HK-2 (cell line): Measurements from ENCODE around the gene FKBP6.
"Not testable (repeated sequence)": the region's sequence is repeated elsewhere in the genome, so short reads cannot be mapped to it uniquely, and the experiment has no call there.

Experiments used
- DNase-seq: peaks from one replicate; pipeline ENCODE4 v3.0.0-alpha.2; 2018; ENCODE audit not compliant: unreplicated experiment

The FKBP6 gene, protein sequence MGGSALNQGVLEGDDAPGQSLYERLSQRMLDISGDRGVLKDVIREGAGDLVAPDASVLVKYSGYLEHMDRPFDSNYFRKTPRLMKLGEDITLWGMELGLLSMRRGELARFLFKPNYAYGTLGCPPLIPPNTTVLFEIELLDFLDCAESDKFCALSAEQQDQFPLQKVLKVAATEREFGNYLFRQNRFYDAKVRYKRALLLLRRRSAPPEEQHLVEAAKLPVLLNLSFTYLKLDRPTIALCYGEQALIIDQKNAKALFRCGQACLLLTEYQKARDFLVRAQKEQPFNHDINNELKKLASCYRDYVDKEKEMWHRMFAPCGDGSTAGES

DNA sequence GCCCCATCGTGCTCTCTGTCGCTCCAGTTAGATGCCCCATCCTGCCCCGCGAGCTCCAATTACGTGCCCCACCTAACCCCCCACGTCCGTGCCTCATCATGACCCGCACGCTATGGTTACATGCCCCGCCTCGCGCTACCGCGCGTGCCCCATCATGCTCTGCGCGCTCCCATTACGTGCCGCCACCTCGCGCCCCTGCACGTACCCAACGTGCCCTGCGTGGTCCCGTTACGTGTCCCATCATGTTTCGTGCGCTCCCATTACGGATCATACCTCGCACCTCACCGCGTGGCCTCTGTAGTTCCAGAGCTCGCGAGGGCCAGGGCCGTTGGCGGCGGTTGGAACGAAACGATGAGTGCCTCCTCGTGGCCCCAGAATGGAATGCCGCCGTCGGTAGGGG is at the start of gene FKBP6, which contains the start of gene TRIM50:
Gene FKBP6 (plus strand): TSS at position 240 of the 400 bp plus-strand sequence. CDS start 268 bp downstream, outside the sequence.
Gene TRIM50 (minus strand): TSS at position 161 of the 400 bp plus-strand sequence. CDS start 3,295 bp downstream, outside the sequence.
- DNase-seq = not testable (repeated sequence)

DNA sequence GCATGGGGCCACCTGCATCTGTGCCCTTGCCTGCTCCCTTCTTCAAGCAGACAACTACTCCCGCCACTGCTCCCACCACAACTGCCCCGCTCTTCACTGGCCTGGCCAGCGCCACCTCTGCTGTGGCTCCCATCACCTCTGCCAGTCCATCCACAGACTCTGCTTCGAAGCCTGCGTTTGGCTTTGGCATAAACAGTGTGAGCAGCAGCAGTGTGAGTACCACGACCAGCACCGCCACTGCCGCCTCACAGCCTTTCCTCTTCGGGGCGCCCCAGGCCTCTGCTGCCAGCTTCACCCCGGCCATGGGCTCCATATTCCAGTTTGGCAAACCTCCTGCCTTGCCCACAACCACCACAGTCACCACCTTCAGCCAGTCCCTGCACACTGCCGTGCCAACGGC is 30.7 kb upstream of the FKBP6 start:
- not testable (repeated sequence) for DNase-seq

DNA sequence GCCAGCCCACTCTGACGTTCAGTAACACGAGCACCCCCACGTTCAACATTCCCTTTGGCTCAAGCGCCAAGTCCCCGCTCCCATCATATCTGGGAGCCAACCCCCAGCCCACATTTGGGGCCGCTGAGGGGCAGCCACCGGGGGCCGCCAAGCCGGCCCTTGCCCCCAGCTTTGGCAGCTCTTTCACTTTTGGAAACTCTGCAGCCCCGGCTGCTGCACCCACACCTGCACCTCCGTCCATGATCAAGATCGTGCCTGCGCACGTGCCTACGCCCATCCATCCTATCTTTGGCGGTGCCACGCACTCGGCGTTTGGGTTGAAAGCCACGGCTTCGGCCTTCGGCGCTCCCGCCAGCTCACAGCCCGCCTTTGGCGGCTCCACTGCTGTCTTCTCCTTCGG is 30.3 kb upstream of the FKBP6 start:
- not testable (repeated sequence) for DNase-seq

DNA sequence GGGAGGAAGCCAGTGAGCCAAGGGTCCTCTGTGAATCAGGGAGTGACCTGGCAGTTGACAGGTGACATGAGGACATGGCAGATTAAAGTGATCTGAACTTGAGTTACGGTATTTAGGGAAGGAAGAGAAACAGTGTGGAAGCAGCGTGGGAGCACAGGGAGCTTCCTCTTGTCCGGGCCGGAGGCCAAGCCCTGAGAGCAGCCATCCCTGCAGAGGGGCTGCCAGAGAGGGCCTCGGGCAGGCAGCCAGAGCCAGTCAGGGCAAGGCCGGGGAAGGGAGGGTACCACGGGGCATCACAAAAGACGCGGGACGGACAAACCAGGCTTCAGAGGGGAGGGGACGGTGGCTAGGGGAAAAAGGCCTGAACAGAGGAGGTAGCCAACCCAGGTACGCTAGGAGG is 28.1 kb upstream of the FKBP6 start:
- not testable (repeated sequence) for DNase-seq

DNA sequence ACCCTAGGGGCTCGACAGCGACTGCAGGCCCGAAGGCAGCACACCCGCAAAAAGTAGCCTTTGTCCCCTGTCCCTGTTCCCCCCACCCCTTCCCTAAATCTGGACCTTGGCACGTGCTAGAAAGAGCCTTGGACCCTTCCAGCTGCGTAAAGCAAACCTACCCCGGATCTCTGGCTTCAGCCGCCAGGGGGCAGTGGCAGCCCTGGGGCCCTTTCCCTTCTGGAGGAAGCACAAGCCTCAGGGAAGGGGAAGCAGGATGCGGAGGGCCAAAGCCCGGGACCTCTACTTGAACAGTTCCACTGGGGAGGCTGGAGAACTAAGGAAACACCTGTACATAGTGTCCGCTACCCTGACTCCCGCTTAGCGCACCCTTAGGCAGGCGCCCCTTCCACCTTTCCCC is 26.9 kb upstream of the FKBP6 start:
- DNase-seq = not testable (repeated sequence)

DNA sequence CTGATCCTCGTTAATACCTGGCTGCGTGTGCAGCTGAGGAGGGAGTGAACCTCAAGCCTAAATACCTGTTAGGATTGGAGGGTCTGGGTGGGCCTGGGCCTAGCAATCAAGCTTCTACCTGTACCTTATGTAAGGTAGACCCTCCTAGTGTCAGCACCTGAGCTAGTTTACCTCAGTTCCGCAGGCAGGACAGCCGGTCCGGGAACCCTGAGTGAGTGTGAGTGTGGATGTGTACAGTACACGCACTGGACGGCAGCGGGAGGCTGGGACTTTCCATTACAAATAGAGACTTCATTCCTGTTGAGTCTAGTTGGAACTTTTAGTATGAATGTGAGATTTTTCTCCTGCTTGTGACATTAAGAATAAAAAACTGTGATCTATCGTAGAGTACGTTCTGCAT is 25.1 kb upstream of the FKBP6 start:
- not testable (repeated sequence) for DNase-seq

DNA sequence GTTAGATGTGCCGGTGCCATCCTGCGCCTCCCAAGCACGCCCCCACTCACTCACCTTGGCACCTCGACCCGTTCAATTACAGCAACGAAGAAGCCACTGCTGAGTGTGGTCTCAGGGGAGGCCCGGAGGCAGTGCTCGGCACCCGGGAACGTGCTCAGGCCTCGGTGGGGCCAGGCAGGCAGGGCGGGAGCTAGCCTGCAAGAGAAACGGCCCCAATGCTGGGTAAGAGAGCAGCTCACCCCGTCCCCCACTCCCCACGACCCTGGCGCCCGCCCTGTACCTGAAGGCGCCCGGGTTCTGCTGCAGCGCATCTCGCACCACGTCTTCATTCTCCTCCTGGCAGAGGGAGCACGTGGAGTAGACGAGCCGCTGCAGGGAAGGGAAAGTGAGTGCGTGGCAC is 24.4 kb upstream of the FKBP6 start:
- no peak for DNase-seq

DNA sequence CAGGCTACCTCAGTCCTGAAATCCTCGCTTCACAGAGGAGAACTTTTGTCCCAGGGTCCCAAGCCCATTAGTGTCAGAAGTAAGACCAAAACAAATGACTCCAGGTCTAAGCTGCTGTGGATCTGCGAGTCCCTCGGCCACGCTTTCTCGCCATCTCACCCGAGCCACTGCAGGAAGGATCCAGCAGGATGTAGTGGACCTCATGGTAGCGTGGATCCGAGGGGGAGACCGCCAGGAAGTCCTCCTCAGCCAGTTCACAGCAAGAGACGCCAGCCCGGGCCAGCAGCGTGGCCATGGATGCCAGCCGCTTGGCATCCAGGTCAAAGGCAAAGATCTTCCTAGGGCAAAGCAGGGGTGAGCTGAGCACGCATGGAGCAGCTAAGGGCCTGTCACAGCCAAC is 23.9 kb upstream of the FKBP6 start:
- DNase-seq = no peak

DNA sequence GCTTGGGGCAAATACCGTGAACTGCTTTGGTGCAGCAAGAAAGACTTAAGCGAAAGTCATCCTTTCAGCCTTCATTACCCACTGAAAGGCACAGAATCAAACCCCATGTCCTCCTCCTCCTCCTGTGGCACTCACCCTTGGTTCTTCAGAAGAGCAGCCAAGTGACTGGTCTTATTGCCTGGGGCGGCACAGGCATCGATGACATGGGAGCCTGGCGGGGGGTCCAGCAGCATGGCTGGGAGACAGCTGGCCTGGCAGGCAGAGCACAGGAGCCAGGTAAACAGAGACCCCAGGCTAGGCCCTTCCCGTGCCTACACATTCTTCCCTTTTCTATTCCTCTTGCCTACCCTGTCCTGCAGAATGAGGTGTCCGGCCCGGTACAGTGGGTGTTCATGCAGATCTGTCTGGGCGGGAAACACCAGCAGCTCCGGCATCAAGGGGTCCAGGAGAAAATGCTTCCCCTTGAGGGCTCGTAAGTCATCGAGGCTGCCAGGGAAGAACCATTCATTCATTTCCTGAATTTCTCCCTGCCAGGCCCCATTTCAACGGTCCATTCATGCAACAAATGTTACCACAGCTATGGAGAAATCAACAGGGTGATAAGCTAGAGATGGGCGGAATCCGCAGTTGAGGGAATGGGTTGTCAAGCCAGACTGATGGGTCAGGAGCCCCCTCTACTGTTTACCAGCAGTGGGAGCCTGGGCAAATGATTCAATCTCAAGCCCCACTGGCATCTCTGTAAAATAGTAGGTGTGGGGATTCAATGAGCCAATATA is 23.2 kb upstream of the FKBP6 start:
- not testable (repeated sequence) for DNase-seq

DNA sequence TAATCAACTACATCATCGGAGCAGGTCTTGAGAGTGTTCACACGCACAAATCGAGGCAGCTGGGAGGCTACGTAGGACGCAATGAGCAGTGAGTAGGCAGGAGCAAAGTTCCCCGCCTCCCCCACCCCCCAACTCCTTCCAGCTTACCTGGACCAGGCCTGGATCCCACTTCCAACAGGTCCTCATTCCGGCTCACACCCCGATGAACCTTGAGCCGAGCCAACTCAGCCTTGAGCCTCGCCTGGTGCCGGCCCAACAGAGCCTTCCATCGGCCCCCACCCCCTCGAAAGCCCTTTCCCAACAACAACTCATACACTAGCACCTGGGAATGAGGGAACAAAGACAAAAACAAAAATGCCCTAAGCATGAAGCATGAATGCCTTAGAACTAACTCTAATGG is 20.5 kb upstream of the FKBP6 start:
- no peak for DNase-seq

DNA sequence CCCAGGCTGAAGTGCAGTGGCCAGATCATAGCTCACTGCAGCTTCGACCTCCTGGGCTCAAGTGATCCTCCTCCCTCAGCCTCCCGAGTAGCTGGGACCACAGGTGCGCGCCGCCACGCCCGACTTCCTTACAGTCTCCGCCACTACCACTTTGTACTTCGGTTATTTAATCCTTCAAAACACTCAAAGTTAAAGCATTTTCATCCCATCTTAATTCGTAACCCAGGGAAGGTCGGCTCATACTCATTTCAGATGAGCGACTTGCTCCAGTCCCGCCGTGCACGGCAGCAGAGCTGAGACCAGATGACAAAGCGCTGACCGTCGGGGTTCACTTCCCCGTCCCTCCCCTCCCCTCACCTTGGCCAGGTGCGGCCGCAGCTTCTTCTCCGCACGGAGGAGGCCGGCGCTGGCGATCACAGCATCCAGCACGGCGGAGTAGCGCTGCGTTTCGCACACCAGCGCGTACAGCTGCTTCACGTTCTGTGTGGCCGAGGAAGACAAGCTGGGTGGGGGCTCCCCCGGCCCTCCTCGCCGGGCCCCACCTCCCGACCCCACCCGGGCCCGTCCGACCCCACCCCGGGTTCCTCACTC is 19.8 kb upstream of the FKBP6 start:
- DNase-seq = no peak

DNA sequence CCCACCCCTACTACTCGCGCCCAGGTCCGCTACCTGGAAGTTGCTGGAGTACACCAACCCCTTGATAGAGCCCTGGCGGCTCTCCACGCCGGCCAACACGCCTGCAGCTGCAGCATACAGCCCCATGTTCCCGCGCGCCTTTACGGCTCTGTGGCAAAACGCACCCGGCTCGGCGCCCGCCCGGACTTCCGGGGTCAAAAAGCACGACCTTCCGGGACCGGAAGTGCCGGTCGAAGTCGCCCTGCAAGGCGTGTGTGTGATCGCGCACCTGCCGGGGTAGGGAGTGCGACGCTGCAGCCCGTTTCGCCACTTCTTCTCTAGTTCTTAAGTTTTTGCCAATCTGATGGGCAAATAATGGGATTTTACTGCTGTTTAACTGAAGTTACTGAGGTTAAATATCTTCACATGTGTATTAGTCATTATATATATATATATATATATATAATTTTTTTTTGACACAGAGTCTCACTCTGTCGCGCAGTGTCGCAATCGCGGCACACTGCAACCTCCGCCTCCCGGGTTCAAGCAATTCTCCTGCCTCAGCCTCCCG is 19.2 kb upstream of the FKBP6 start, which contains the start of gene NSUN5:
Gene NSUN5 (minus strand): TSS at position 162 of the 550 bp plus-strand sequence. CDS start 36 bp downstream, at position 126.
- peak; percentile 82 for DNase-seq

DNA sequence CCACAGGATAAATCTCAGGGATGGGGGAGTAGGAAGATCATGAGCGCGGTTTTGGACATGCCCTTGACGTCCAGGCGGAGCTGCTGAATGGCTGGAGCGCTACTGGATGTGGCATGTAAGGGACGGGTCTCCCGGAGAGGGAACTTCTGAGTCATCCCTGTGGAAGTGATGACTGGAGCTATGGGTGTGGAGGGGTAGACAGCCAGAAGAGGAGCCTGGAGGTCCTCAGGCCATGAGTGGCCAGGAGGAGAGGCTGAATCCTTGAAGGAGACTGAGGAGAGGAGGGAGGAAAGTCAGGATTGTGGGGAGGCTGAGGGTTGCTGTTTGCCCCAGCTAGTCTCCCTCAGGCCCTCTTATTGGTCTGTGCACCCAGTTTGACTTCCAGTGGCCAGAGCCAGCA is 16.5 kb upstream of the FKBP6 start:
- not testable (repeated sequence) for DNase-seq

DNA sequence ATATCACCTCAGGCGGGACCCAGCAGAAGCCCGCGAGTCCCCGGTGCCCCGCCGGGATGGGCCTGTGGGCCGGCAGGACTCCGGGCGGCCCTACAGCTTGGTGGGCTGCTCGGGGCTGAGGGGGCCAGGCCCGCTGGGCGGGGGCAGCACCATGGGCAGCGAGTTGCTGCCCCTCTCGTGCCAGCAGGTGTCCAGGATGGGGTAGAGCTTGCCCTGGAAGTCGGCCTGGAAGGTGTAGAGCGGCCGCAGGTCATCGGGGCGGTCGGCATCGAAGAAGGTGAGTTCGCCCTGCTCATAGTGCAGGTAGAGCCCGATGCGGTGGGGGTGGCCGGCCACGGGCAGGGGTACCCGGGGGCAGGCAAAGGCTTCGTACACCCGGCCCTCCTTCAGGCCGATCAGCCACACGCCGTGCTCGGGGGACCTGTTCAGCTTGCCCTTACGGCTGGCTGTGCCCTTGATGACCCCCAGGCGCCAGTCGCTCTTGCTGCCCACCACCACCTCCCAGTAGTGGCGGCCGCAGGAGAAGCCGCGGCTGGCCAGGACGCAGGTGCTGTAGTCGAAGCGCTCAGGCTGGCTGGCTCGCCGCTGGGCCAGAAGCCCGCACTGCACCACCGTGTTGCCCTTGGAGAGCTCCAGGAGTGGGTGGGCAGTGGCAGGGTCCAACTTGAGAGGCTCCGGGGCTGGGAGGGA is 15.0 kb upstream of the FKBP6 start:
- DNase-seq = no peak

DNA sequence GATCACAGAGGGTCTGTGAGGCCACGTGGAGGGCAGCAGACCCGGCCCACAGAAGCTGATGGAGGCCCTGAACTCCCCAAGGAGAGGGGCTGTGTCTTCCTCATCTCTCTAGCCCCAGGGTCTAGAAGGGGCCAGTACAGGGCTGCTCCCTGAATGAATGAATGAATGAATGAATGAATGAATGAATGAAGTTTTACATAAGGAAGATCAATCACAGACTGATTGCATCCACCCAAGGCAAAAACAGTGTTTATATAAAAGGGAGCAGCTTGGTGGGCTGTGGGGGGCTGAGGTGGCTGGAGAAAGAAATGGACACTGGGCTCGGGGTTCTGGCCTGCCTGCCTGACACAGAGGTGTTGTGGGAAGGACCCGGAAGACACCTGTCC is 14.4 kb upstream of the FKBP6 start:
- DNase-seq = no peak

DNA sequence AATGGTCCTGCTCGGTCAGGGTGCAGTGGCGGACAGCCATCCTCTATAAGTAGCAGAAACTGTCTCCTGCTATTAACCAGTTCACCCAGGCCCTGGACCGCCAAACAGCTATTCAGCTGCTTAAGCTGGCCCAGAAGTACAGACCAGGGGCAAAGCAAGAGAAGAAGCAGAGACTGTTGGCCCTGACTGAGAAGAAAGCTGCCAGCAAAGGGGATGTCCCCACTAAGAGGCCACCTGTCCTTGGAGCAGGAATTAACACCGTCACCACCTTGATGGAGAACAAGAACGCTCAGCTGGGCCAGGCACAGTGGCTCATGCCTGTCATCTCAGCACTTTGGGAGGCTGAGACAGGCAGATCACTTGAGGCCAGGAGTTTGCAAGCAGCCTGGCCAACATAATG is 13.7 kb upstream of the FKBP6 start:
- DNase-seq = no peak

DNA sequence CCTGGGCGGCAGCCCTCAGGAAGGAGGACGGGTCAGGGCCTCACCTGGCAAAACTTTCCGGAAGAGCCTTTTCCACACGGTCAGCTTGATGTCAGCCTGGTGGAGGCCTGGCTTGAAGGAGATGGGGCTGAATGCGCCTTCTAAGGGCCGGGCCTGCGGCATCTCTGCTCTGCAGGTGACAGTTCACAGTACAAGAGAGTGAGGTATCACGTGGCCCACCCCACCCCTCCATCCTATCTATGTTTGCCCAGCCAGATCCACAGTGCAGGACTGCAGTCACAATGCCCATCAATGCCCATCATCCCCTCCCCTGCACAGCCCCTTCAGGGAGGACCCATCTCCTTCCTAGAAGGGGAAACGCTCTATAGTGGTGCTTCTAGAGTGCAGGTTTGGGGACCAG is 11.4 kb upstream of the FKBP6 start:
- DNase-seq = no peak

DNA sequence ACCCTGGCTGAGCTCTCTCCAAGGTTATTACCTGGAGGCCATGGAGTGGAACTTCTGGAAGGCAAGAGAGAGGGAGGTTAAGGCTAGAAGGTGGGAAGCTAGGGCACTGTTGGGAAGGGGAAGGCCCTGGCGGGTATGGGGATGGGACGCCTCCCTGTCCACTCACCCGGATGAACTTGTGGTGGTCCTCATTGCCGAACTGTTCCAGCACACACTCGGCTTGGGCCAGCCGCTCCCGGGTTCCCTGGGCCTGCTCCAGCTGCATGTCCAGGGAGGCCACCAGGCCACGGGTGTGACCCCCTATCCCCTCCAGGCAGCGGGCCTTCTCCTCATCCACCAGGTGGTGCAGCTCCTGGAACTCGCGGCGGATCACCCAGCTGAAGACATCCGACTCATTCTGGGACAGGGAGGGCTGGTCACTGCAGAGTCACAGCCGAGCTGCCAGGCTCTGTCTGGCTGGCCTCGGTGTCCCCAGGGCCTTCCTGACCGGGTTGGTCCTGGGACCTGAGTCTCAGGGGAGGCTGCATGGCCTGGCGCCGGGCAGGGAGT is 9.2 kb upstream of the FKBP6 start:
- not testable (repeated sequence) for DNase-seq

DNA sequence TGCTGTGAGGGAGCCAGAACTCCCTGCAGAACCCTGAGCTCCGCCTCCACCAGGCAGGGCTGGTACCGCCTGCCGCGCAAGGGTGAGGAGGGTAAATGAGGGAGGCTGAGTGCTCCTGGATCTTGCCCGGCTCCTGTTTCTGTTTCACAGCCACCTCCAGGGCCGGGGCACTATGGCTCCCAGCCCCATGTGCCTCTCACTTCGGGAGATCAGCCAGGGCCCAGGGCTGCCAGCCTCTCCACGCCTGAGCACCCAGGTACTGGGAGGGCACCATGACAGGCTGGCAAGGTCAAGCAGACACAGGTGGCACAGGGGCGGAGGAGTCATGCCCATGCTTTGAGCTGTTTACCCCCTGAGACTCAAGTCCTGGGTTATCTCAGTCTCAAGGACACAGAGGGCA is 8.4 kb upstream of the FKBP6 start:
- DNase-seq = not testable (repeated sequence)

DNA sequence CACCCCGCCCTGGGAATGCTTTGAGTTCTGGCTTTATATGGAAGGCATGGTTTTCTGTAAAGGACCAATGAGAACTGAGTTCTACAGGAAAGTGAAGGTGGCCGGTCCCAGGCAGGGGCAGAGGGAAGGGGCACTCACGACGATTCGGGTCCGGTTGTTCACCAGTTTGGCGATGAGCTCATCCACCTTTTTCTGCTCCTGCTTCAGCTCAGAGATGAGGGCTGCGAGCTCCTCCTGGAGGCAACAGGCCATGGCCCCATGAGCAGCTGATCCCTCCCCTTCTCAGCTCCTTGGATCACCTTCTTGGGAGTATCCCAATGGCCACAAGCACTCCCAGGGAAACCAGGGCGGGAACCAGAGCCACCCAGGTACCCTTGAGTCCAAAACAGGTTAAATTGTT is 8.0 kb upstream of the FKBP6 start:
- DNase-seq = not testable (repeated sequence)

DNA sequence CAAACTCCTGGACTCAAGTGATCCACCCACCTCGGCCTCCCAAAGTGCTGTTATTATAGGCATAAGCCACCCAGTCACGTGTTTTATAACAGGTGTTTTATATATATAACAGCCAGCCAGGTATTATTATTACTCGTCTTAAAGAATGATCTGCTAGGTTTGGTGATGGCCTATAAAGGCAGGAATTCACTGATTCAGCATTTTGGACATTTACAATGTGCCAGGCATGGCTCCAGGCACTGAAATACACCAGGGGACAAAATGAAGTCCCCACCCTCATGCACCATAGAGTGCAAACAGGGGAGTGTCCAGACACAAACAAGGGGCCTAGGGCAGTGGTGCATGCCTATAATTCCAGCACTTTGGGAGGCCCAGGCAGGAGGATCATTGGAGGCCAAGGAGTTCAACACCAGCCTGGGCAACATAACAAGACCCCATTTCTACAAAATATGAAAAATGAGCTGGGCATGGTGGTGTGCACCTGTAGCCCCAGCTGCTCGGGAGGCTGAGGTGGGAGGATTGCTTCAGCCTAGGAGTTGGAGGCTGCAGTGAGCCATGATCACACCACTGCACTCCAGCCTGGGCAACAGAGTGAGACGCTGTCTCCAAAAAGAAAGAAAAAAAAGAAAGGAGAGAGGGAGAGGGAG is 4.4 kb upstream of the FKBP6 start:
- not testable (repeated sequence) for DNase-seq
